WI38 (cell line): ENCODE measurements around the gene CACNA1G.

Experiments
- H3K4me3 ChIP-seq: 2 replicates; pipeline ENCODE4 v1.5.1; 2011; ENCODE audit warnings: low read depth, mild to moderate bottlenecking, control low read depth, low read length
- TF ChIP-seq, protein P1 (sequence below): IDR thresholded peaks from 2 replicates; pipeline ENCODE4 v1.5.1; 2012; ENCODE audit warnings: low read depth, mild to moderate bottlenecking, control low read depth, low read length

The CACNA1G gene

DNA sequence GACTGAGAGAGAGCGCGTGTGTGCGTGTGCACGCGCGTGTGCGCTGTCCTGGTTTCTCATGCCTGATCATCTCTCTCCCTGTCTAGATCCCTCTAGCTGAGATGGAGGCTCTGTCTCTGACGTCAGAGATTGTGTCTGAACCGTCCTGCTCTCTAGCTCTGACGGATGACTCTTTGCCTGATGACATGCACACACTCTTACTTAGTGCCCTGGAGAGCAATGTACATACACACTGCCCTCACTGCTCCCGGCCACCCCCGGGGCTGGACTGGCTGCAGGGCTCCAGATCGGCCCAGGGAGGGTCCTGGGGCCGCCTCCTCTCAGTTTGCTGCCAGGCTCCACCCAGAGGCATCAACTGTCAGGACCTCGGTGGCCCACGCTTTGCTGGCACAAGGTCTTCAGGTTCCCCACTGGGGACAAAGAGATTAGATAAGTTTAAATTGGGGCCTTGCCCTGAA is 61.1 kb downstream of the CACNA1G start:
- TF ChIP-seq, protein P1, sequence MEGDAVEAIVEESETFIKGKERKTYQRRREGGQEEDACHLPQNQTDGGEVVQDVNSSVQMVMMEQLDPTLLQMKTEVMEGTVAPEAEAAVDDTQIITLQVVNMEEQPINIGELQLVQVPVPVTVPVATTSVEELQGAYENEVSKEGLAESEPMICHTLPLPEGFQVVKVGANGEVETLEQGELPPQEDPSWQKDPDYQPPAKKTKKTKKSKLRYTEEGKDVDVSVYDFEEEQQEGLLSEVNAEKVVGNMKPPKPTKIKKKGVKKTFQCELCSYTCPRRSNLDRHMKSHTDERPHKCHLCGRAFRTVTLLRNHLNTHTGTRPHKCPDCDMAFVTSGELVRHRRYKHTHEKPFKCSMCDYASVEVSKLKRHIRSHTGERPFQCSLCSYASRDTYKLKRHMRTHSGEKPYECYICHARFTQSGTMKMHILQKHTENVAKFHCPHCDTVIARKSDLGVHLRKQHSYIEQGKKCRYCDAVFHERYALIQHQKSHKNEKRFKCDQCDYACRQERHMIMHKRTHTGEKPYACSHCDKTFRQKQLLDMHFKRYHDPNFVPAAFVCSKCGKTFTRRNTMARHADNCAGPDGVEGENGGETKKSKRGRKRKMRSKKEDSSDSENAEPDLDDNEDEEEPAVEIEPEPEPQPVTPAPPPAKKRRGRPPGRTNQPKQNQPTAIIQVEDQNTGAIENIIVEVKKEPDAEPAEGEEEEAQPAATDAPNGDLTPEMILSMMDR: no peak
- H3K4me3 ChIP-seq: no peak overlapping the region

GRCh38 chr17:50624321-50624934 is 63.9 kb downstream of the CACNA1G start:
- TF ChIP-seq, protein P1: no peak
- no peak overlapping the region for H3K4me3 ChIP-seq

DNA sequence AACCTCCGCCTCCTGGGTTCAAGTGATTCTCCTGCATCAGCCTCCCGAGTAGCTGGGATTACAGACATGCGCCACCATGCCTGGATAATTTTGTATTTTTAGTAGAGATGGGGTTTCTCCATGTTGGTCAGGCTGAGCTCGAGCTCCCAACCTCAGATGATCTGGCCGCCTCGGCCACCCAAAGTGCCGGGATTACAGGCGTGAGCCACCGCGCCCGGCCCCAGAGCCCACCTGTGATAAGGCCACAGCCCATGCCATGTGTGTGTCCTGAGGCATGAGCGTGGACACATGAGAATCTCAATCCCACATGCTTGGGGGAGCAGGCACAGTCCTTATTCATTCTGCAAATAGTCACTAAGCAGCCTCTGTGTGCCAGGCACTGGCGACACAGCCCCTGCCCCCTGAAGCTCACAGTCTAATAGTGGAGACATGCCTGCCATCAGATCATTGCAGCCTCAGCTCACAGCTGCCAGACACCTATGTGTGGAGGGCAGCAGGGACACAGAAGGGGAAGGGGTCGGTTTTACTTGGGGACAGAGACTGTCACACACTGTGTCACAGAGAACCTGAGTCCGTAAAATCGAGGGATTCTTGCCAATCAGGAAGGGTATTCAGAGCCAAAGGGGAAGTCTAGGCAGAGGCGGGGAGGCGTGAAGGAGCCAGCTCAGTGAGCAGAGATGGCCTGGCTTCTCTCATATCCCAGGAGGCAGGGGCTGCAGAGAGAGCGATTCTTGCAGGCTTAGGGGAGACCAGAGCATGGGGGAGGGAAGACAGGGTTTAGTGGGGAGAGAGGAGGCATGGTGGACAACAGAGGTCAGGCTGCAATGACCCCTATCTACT is 64.7 kb downstream of the CACNA1G start:
- H3K4me3 ChIP-seq: no peak overlapping the region
- TF ChIP-seq, protein P1: no peak

- TF ChIP-seq, protein P1: peak; percentile 82
- H3K4me3 ChIP-seq: no peak overlapping the region
Observed at GRCh38 chr17:50626037-50626574, 65.6 kb downstream of the CACNA1G start.

- TF ChIP-seq, protein P1: no peak
- H3K4me3 ChIP-seq: no peak overlapping the region
Observed at GRCh38 chr17:50627036-50627781, 66.7 kb downstream of the CACNA1G start.

- TF ChIP-seq, protein P1: no peak
- no peak overlapping the region for H3K4me3 ChIP-seq
Observed at GRCh38 chr17:50627782-50628601, 67.5 kb downstream of the CACNA1G start.
